Measurements from ENCODE around the gene NOL9.

- TF ChIP-seq YY1 (IDR thresholded peaks at IDR 0.05; ENCODE audit: insufficient read depth, insufficient read length) (no peak), ZNF274 (IDR thresholded peaks at IDR 0.05; ENCODE audit: low read depth, low read length) (no peak), SUZ12 (IDR thresholded peaks at IDR 0.05; ENCODE audit: extremely low read depth, insufficient read depth, insufficient read length) (no peak)
Observed at GRCh38 chr1:6477039-6477820, 77.1 kb downstream of the NOL9 start.
